Astrocyte of the cerebellum (primary cell): ENCODE data around the gene DPPA2.

ENCODE experiments used
- DNase-seq: peaks from one replicate; pipeline ENCODE4 v3.0.0-alpha.2; 2011; ENCODE audit warnings: low read depth
- H3K4me3 ChIP-seq: 2 replicates; pipeline ENCODE4 v1.5.1; 2011; ENCODE audit warnings: mild to moderate bottlenecking, low read depth, low read length, moderate library complexity
- in situ Hi-C: cut with HindIII; loops from 2 replicates; pipeline ENCODE4 v1.10.0; 2017; ENCODE audit warnings: low sequenced_read_pairs
- TF ChIP-seq, protein P1 (sequence below): IDR thresholded peaks from 2 replicates; pipeline ENCODE4 v1.5.1; 2012; ENCODE audit warnings: low read length, low read depth, moderate library complexity, mild to moderate bottlenecking; ENCODE audit errors: missing control alignments

DPPA2 gene

DNA sequence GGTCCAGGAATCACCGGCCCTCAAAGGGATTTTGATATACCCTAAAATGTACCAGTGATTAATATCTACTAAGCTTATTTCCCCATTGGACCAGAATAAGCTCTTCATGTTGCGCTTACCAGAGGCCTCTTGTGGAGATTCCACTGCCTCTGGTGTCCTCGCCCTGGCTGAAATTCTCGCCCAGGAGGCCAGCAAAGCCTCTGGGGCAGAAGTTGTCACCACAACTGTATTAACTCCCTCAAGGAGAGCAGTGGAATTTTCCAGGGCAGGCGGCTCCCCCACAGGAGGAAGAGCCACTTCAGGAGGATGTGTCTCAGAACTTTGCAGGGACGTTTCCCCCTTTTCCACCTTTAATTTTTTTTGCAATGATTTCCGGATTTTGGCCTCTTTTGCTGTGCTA lies 14.1 kb upstream of the DPPA2 start:
- no peak for DNase-seq
- in situ Hi-C loops = no loop called here
- H3K4me3 ChIP-seq = no peak overlapping the region
- TF ChIP-seq, protein P1, sequence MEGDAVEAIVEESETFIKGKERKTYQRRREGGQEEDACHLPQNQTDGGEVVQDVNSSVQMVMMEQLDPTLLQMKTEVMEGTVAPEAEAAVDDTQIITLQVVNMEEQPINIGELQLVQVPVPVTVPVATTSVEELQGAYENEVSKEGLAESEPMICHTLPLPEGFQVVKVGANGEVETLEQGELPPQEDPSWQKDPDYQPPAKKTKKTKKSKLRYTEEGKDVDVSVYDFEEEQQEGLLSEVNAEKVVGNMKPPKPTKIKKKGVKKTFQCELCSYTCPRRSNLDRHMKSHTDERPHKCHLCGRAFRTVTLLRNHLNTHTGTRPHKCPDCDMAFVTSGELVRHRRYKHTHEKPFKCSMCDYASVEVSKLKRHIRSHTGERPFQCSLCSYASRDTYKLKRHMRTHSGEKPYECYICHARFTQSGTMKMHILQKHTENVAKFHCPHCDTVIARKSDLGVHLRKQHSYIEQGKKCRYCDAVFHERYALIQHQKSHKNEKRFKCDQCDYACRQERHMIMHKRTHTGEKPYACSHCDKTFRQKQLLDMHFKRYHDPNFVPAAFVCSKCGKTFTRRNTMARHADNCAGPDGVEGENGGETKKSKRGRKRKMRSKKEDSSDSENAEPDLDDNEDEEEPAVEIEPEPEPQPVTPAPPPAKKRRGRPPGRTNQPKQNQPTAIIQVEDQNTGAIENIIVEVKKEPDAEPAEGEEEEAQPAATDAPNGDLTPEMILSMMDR = no peak

DNA sequence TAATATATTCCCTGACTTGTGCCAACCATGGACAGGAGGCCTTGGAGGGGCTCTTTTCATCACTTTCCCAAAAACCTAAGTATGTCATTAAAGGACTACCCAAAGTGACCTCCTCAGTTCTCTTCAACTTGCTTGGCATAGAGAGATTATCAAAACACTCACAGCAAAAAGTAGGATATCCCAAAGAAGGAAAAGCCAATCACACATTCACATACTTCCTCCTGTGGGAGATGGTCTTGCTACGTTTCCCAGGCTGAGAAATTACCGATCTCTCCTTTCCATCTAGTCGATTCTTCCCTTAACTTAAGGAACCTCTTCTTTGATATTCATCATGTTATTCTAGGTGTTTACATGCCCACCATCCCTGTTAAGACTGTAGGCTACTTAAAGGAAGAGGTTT lies 11.9 kb upstream of the DPPA2 start:
- in situ Hi-C loops = no loop called here
- no peak for DNase-seq
- TF ChIP-seq, protein P1 = no peak
- no peak overlapping the region for H3K4me3 ChIP-seq

DNA sequence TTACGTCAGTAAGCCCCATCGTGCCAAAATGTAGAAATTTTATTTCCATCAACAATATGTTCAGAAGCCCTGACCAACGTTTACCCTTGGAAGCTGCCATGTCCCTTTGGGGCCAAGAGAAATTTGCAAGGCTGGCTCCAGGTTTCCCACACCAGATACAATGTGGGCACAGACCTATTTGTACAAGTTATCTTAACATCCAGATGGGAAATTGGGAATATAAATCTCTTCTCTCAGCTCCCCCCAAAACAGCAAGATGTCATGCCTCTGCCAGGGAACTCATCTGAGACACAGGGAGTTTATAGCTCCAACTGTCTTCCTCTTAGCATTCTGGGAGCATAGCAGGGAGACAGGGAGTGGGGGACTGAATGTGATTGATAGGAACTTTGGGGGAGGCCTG lies 9.3 kb upstream of the DPPA2 start:
- DNase-seq = no peak
- in situ Hi-C loops = no loop called here
- no peak overlapping the region for H3K4me3 ChIP-seq
- TF ChIP-seq, protein P1 = no peak

DNA sequence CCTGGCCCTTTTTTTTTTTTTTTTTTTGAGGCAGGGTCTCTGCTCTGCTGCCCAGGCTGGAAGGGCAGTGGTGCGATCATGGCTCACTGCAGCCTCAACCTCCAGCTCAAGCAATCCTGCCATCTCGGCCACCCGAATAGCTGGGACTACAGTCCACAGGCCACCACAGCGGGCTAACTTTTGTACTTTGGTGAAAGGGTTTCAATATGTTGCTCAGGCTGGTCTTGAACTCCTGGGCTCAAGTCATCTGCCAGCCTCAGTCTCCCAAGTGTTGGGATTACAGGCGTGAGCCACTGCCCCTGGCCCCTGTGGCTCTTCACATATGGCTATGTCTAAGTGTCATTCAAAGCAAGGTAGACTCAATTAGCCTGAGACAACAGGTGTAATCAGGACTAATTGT lies 8.8 kb upstream of the DPPA2 start:
- H3K4me3 ChIP-seq = no peak overlapping the region
- in situ Hi-C loops = no loop called here
- TF ChIP-seq, protein P1 = no peak
- no peak for DNase-seq

DNA sequence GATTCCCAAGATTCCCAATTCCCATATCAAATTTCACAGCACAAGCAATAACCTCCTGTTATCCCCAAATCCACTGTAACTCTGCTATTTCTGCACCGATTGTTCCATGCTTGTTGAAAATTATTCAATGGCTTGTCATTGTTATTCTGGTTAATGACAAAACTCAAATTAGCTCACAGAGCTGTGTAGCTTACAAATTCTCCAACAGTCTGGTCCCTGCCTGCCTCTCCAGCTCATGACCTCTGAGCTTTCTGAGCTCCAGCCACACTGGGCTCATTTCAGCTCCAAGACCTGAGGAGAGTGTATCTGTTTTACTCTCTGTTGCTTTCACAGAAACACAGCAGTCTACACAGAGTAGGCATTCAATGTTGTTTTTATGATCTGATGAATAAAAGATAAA lies 3.3 kb downstream of the DPPA2 start:
- TF ChIP-seq, protein P1 = no peak
- no peak overlapping the region for H3K4me3 ChIP-seq
- in situ Hi-C loops = no loop called here
- no peak for DNase-seq

DNA sequence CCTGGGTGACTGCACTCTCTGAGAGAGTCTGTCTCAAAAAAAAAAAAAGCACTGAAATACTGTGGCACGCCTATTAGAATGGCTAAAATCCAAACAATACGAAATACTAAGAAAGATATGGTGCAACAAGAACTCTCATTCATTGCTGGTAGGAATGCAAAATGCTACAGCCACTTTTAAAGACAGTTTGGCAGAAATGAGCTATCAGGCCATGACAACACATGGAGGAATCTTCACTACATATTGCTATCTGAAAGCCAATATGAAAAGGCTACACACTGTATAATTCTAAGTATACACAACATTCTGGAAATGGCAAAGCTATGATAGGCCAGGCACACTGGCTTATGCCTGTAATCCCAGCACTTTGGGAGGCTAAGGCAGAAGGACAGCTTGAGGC lies 18.8 kb downstream of the DPPA2 start:
- TF ChIP-seq, protein P1 = no peak
- no peak for DNase-seq
- no peak overlapping the region for H3K4me3 ChIP-seq
- in situ Hi-C loops = no loop called here

DNA sequence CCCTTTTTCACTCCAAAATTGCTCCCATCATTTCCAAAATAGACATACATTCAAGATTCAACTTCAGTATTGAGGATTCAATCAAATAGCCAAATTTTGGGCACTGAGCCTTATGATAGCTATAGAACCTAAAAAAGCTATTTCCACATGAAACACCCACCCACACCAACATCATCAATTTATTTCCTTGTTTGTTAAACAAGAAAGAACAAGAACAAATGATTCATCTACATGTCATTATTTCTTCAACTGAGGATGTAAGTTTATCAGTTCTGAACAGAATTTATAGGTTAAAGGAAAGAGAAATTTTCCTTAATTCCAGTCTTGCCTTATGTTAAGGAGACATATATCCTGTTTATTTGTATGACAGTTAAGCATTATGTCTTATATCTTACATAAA lies 32.2 kb downstream of the DPPA2 start:
- no peak overlapping the region for H3K4me3 ChIP-seq
- in situ Hi-C loops = no loop called here
- no peak for DNase-seq
- TF ChIP-seq, protein P1 = no peak
